Measurements from ENCODE around the gene RALGDS.

DNA sequence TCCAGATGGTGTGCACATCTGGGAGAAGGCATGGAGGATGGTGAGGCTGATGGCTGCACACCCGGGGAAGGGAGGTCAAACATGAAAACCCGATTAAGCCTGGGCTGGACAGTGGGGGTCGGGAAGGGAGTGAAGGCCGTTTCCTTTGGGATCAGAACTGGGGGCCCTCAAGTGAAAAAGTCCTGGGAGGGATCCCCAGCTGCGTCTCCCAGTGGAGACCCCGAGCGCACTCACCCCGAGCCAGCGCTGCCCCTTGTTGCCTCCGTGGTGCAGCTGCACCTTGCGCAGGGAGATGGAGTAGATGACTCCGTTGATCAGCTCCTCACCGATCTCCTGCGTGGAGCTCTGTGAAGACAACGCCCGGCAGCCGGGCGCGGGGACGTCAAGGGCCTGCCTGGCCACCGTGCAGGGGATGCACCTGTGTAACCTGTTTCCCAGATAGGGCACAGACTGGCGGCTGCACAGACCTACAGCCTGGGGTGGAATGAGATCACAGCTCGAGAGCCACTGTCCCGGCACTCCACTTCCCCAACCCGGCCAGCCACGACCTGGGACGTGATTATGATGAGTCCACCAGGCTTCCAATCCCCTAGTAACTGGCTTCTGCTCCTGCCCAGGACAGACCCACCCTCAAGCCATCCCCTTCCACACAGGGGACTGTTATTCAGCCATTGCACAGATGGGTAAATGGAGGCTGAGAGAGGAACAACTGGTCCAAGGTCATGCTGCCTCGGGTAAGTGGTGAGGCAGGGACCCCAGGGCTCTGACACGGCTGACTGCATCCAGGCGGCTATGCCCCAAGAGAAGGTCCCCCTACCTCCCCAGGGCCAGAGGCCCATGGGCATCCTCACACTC, 9.0 kb downstream of the RALGDS start:
- TF ChIP-seq FOS (IDR thresholded peaks at IDR 0.05; ENCODE audit: borderline replicate concordance, insufficient read depth, low read length) (no peak), POLR2AphosphoS5 (IDR thresholded peaks at IDR 0.05; ENCODE audit: insufficient read depth, low read depth, low read length) (no peak), POLR2A (IDR thresholded peaks at IDR 0.05; ENCODE audit: low read depth, low read length) (no peak), MYC (IDR thresholded peaks at IDR 0.05; ENCODE audit: low read depth, low read length) (no peak), EZH2 (IDR thresholded peaks at IDR 0.05; ENCODE audit: borderline replicate concordance, low read depth, low read length, severe bottlenecking) (no peak), JUN (IDR thresholded peaks at IDR 0.05; ENCODE audit: borderline replicate concordance, insufficient read depth, insufficient read length, low read depth) (no peak)
- TF ChIP-seq, protein P1, sequence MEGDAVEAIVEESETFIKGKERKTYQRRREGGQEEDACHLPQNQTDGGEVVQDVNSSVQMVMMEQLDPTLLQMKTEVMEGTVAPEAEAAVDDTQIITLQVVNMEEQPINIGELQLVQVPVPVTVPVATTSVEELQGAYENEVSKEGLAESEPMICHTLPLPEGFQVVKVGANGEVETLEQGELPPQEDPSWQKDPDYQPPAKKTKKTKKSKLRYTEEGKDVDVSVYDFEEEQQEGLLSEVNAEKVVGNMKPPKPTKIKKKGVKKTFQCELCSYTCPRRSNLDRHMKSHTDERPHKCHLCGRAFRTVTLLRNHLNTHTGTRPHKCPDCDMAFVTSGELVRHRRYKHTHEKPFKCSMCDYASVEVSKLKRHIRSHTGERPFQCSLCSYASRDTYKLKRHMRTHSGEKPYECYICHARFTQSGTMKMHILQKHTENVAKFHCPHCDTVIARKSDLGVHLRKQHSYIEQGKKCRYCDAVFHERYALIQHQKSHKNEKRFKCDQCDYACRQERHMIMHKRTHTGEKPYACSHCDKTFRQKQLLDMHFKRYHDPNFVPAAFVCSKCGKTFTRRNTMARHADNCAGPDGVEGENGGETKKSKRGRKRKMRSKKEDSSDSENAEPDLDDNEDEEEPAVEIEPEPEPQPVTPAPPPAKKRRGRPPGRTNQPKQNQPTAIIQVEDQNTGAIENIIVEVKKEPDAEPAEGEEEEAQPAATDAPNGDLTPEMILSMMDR (IDR thresholded peaks at IDR 0.05; ENCODE audit: extremely low read depth in 1 of 2, insufficient read depth in 1 of 2, low read depth in 1 of 2, low read length in 2 of 2) = no peak
- TF ChIP-seq, protein P2, sequence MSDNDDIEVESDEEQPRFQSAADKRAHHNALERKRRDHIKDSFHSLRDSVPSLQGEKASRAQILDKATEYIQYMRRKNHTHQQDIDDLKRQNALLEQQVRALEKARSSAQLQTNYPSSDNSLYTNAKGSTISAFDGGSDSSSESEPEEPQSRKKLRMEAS (IDR thresholded peaks at IDR 0.05; ENCODE audit: insufficient read depth, insufficient read length) = no peak

All from endothelial cell of umbilical vein (primary cell).